Astrocyte (in vitro differentiated cells and primary cell): ENCODE data around the gene NCR1.

ENCODE experiments used
- EZH2 ChIP-seq: IDR thresholded peaks from 2 replicates; pipeline ENCODE4 v1.6.1; 2012; ENCODE audit warnings: mild to moderate bottlenecking, low read length, inconsistent platforms; ENCODE audit not compliant: insufficient read depth
- TF ChIP-seq, protein P1 (sequence below): IDR thresholded peaks from 2 replicates; pipeline ENCODE4 v1.5.1; 2011; ENCODE audit warnings: low read depth, mild to moderate bottlenecking, inconsistent platforms, low read length, moderate library complexity; ENCODE audit not compliant: insufficient read depth

GRCh38 chr19:54877471-54877870 lies 28.5 kb upstream of the NCR1 start:
- TF ChIP-seq, protein P1, sequence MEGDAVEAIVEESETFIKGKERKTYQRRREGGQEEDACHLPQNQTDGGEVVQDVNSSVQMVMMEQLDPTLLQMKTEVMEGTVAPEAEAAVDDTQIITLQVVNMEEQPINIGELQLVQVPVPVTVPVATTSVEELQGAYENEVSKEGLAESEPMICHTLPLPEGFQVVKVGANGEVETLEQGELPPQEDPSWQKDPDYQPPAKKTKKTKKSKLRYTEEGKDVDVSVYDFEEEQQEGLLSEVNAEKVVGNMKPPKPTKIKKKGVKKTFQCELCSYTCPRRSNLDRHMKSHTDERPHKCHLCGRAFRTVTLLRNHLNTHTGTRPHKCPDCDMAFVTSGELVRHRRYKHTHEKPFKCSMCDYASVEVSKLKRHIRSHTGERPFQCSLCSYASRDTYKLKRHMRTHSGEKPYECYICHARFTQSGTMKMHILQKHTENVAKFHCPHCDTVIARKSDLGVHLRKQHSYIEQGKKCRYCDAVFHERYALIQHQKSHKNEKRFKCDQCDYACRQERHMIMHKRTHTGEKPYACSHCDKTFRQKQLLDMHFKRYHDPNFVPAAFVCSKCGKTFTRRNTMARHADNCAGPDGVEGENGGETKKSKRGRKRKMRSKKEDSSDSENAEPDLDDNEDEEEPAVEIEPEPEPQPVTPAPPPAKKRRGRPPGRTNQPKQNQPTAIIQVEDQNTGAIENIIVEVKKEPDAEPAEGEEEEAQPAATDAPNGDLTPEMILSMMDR: no peak
- TF ChIP-seq EZH2: no peak
